ENCODE data around the gene GABRR1. TPM values are rescaled to one million over a fixed set of nuclear protein-coding genes. Genes with fewer than 3 reads are reported as not detected.

GABRR1 gene
- total and polyA plus RNA-seq, 2 donors (not counting 3 experiments of a cell fraction or from before 2014, with no cell fraction given) = not detected

DNA sequence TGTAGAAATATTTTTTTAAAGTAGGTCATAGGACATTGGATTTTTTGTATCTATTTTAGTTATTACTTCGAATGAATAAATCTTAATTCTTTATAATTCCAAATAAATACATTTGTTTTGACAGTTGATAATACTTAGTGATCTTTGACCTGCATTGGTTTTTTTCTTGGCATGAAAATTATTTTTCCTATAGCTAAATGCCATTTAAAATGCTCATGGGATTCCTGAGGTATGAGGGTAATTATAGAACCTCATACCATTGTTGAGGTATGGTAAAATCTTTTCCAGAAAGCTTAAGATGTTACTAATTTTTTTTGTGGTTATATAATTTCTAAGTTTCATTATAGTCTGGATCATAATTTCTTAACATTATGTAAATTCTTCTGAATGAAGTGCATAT, 63.0 kb downstream of the GABRR1 start:
- CTCF ChIA-PET = interaction anchor here (0.6 to 1.2 kb wide), 4 partner anchors 8 to 129 kb away, joined by 3 read pairs; no protein-coding TSS in a partner anchor
- Histone ChIP-seq H3K9me3 (replicated peaks; ENCODE audit: control insufficient read depth, insufficient read depth, low read length) (no peaks in the 10 kb centered on the region), H2AFZ (ENCODE audit: low read depth, low read length) (no peak overlapping the region), H3K9ac (replicated peaks; ENCODE audit: extremely low read depth, insufficient read depth, low read length) (no peak overlapping the region), H3K27ac (ENCODE audit: insufficient read depth, low read depth, low read length) (no peak overlapping the region), H3K27me3 (ENCODE audit: control insufficient read depth in 2 of 2, insufficient read depth in 2 of 2, low read length in 2 of 2) (no peaks in the 10 kb centered on the region), H3K9me1 (replicated peaks; ENCODE audit: control insufficient read depth, extremely low read depth, insufficient read depth, low read length) (no peaks in the 10 kb centered on the region), H3K36me3 (ENCODE audit: control insufficient read depth in 2 of 2, extremely low read depth in 1 of 2, insufficient read depth in 2 of 2, low read length in 2 of 2) (peaks cover 0 to 3% of the 10 kb centered on the region in 2 experiments), H3K4me1 (ENCODE audit: control insufficient read depth, extremely low read depth, insufficient read depth, low read length) (no peaks in the 10 kb centered on the region), H3K4me2 (ENCODE audit: insufficient read depth, low read length) (no peak overlapping the region), H3K79me2 (ENCODE audit: control insufficient read depth, insufficient read depth, low read length) (peaks cover 2% of the 10 kb centered on the region), H3K4me3 (replicated peaks in 1 of 3; ENCODE audit: insufficient read depth in 1 of 3, low read depth in 1 of 3, low read length in 3 of 3) (no peak overlapping the region), H4K20me1 (replicated peaks; ENCODE audit: control insufficient read depth, extremely low read depth, insufficient read depth, low read length) (no peaks in the 10 kb centered on the region)
- intact Hi-C loops (cut with micrococcal nuclease) = no loop called here
- no TSS peak for BruUV-seq (replicated peaks)
- TF ChIP-seq, protein P1, sequence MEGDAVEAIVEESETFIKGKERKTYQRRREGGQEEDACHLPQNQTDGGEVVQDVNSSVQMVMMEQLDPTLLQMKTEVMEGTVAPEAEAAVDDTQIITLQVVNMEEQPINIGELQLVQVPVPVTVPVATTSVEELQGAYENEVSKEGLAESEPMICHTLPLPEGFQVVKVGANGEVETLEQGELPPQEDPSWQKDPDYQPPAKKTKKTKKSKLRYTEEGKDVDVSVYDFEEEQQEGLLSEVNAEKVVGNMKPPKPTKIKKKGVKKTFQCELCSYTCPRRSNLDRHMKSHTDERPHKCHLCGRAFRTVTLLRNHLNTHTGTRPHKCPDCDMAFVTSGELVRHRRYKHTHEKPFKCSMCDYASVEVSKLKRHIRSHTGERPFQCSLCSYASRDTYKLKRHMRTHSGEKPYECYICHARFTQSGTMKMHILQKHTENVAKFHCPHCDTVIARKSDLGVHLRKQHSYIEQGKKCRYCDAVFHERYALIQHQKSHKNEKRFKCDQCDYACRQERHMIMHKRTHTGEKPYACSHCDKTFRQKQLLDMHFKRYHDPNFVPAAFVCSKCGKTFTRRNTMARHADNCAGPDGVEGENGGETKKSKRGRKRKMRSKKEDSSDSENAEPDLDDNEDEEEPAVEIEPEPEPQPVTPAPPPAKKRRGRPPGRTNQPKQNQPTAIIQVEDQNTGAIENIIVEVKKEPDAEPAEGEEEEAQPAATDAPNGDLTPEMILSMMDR (IDR thresholded peaks at IDR 0.05; ENCODE audit: extremely low read depth in 1 of 2, insufficient read depth in 1 of 2, low read depth in 1 of 2, low read length in 2 of 2) = no peak
- no peak for TF ChIP-seq MYC (IDR thresholded peaks at IDR 0.05; ENCODE audit: low read depth, low read length)
- TF ChIP-seq GATA2 (IDR thresholded peaks at IDR 0.05; ENCODE audit: insufficient read depth, insufficient read length, low read depth, low read length) = no peak
- no peak for TF ChIP-seq POLR2A (IDR thresholded peaks at IDR 0.05; ENCODE audit: low read depth, low read length)
- TF ChIP-seq FOS (IDR thresholded peaks at IDR 0.05; ENCODE audit: borderline replicate concordance, insufficient read depth, low read length) = no peak
- TF ChIP-seq POLR2AphosphoS5 (IDR thresholded peaks at IDR 0.05; ENCODE audit: insufficient read depth, low read depth, low read length) = no peak
- no peak for TF ChIP-seq EZH2 (IDR thresholded peaks at IDR 0.05; ENCODE audit: borderline replicate concordance, low read depth, low read length, severe bottlenecking)
- no peak for TF ChIP-seq JUN (IDR thresholded peaks at IDR 0.05; ENCODE audit: borderline replicate concordance, insufficient read depth, insufficient read length, low read depth)
- TF ChIP-seq, protein P2, sequence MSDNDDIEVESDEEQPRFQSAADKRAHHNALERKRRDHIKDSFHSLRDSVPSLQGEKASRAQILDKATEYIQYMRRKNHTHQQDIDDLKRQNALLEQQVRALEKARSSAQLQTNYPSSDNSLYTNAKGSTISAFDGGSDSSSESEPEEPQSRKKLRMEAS (IDR thresholded peaks at IDR 0.05; ENCODE audit: insufficient read depth, insufficient read length) = no peak
- POLR2A ChIA-PET = no interaction called here
- FAIRE-seq (no peak), DNase-seq (ENCODE audit: low read depth, low spot score) (peak; percentile 34)
- dilution Hi-C loops (cut with MboI; ENCODE audit: extremely low pct_ligation_motif_present, low sequenced_read_pairs) = no loop called here

All from endothelial cell of umbilical vein (primary cell).